HCT116 (cell line): ENCODE measurements around the gene ITGAE. TPM values are rescaled to one million over a fixed set of nuclear protein-coding genes. Genes with fewer than 3 reads are reported as not detected.

Experiments
- ATAC-seq: fragments of 200-7000 bp; cut with Tn5 transposase; 2 replicates; pipeline ENCODE4 v1.9.1; 2020; ENCODE audit warnings: mild to moderate bottlenecking, moderate library complexity
- BruUV-seq: library from RNA; stranded (reverse); fragments of 400-500 nt; replicated peaks from 2 replicates; lab custom pipeline; 2021; lab: Mats Ljungman, UMichigan
- CTCF ChIA-PET: fragments of 300-600 bp; sonication (Branson Sonifier 250); formaldehyde crosslinking; loops from one replicate; lab custom pipeline; 2021; ENCODE audit warnings: antibody characterized with exemption; lab: Charles Lee
- POLR2A ChIA-PET: fragments of 300-600, 350-600 bp; sonication (Branson Sonifier 250); formaldehyde crosslinking; loops from one replicate; lab custom pipeline; 2021; ENCODE audit warnings: antibody characterized with exemption; lab: Charles Lee
- RAD21 ChIA-PET, 2 experiments: fragments of 300-600 bp; sonication (Branson Sonifier 250); formaldehyde crosslinking; loops; one replicate each; lab custom pipeline; 2023; ENCODE audit warnings: low total read pairs in 2 of 2; ENCODE audit not compliant: uncharacterized antibody in 2 of 2, unreplicated experiment in 2 of 2, low non-redundant PET in 1 of 2; lab: Charles Lee
- DNase-seq: peaks from one replicate; pipeline ENCODE4 v3.0.0-alpha.2; 2010; ENCODE audit warnings: low read depth, low spot score
- H2AFZ ChIP-seq: fragments of 200-600 bp; shearing (Covaris generic), sonication (generic); 2 replicates; pipeline ENCODE4 v1.6.1; 2017; ENCODE audit warnings: low read depth, mixed run types, mixed read lengths, antibody characterized with exemption, low read length; ENCODE audit not compliant: poor library complexity, severe bottlenecking
- H3K27ac ChIP-seq: 2 replicates; pipeline ENCODE4 v1.5.1; 2012; ENCODE audit warnings: low read depth, low read length
- H3K27me3 ChIP-seq: fragments of 200-600 bp; sonication (generic); 2 replicates; pipeline ENCODE4 v1.6.1; 2016; ENCODE audit warnings: mixed run types, low read length, mixed read lengths; ENCODE audit not compliant: insufficient read depth
- H3K36me3 ChIP-seq, 2 experiments: fragments of 200-500 bp in 1 of 2; fragments of 200-600 bp in 1 of 2; sonication (Bioruptor generic) in 1 of 2; sonication (generic) in 1 of 2; 2 replicates each; pipeline versions ENCODE4 v1.5.1 to v1.6.1; 2014 to 2016; ENCODE audit warnings: low read length in 2 of 2, inconsistent platforms in 1 of 2, mixed read lengths in 1 of 2, mixed run types in 1 of 2; ENCODE audit not compliant: insufficient read depth in 2 of 2, control insufficient read depth in 1 of 2
- H3K4me1 ChIP-seq, 2 experiments: fragments of 200-600 bp in 1 of 2; sonication (generic) in 1 of 2; 2 replicates each; pipeline versions ENCODE4 v1.5.1 to v1.6.1; 2012 to 2017; ENCODE audit warnings: low read length in 2 of 2, inconsistent platforms in 1 of 2, mild to moderate bottlenecking in 1 of 2, mixed read lengths in 1 of 2, mixed run types in 1 of 2, moderate library complexity in 1 of 2; ENCODE audit not compliant: insufficient read depth in 2 of 2, control insufficient read depth in 1 of 2
- H3K4me2 ChIP-seq: fragments of 200-600 bp; sonication (generic); 2 replicates; pipeline ENCODE4 v1.6.1; 2017; ENCODE audit warnings: mixed run types, low read length, mixed read lengths
- H3K4me3 ChIP-seq, 2 experiments: fragments of 200-600 bp in 1 of 2; sonication (generic) in 1 of 2; replicated peaks in 1 of 2; 2 replicates each; pipeline ENCODE4 v1.5.1; 2011 to 2016; ENCODE audit warnings: low read length in 2 of 2, control low read depth in 1 of 2, low read depth in 1 of 2, mild to moderate bottlenecking in 1 of 2, mixed read lengths in 1 of 2, mixed run types in 1 of 2
- H3K79me2 ChIP-seq: fragments of 200-600 bp; sonication (generic); 2 replicates; pipeline ENCODE4 v1.6.1; 2017; ENCODE audit warnings: mild to moderate bottlenecking, mixed run types, low read length, moderate library complexity, mixed read lengths; ENCODE audit not compliant: insufficient read depth
- H3K9ac ChIP-seq: fragments of 200-600 bp; sonication (generic); 2 replicates; pipeline ENCODE4 v1.6.1; 2016; ENCODE audit warnings: low read length, mixed read lengths
- H3K9me2 ChIP-seq: fragments of 200-600 bp; sonication (generic), shearing (Covaris generic); 2 replicates; pipeline ENCODE4 v1.6.1; 2017; ENCODE audit warnings: mixed run types, mild to moderate bottlenecking, moderate library complexity; ENCODE audit not compliant: insufficient read depth
- H3K9me3 ChIP-seq, 2 experiments: fragments of 200-500 bp in 1 of 2; fragments of 200-600 bp in 1 of 2; sonication (Bioruptor generic) in 1 of 2; sonication (generic) in 1 of 2; 2 replicates each; pipeline ENCODE4 v1.6.1; 2014 to 2017; ENCODE audit warnings: low read length in 2 of 2, mixed read lengths in 2 of 2, inconsistent platforms in 1 of 2, low read depth in 1 of 2, mild to moderate bottlenecking in 1 of 2, mixed run types in 1 of 2, moderate library complexity in 1 of 2; ENCODE audit not compliant: control insufficient read depth in 1 of 2, insufficient read depth in 1 of 2
- H4K20me1 ChIP-seq: fragments of 200-600 bp; sonication (generic), shearing (Covaris generic); 2 replicates; pipeline ENCODE4 v1.6.1; 2017; ENCODE audit warnings: mixed run types, mild to moderate bottlenecking, moderate library complexity; ENCODE audit not compliant: insufficient read depth
- ATF3 ChIP-seq: IDR thresholded peaks from 2 replicates; pipeline ENCODE4 v1.6.1; 2012
- CTCF ChIP-seq, 3 experiments: fragments of 200-600 bp in 1 of 3; sonication (generic) in 1 of 3; IDR thresholded peaks in 2 of 3; conservative IDR thresholded peaks in 1 of 3; 2 replicates each; pipeline ENCODE4 v1.5.1; 2012 to 2017; ENCODE audit warnings: low read depth in 2 of 3, low read length in 2 of 3, antibody characterized with exemption in 1 of 3, borderline replicate concordance in 1 of 3, control low read depth in 1 of 3, mild to moderate bottlenecking in 1 of 3, mixed read lengths in 1 of 3, mixed run types in 1 of 3, moderate library complexity in 1 of 3; ENCODE audit not compliant: insufficient read depth in 1 of 3
- EGR1 ChIP-seq: IDR thresholded peaks from 2 replicates; pipeline ENCODE4 v1.6.1; 2012; ENCODE audit warnings: low read depth
- ELF1 ChIP-seq: IDR thresholded peaks from 2 replicates; pipeline ENCODE4 v1.6.1; 2012; ENCODE audit warnings: low read depth, borderline replicate concordance
- EZH2 ChIP-seq: fragments of 200-600 bp; sonication (generic); IDR thresholded peaks from 2 replicates; pipeline ENCODE4 v1.6.1; 2017; ENCODE audit warnings: antibody characterized with exemption, mixed run types
- FOSL1 ChIP-seq: IDR thresholded peaks from 2 replicates; pipeline ENCODE4 v1.6.1; 2012; ENCODE audit warnings: low read depth
- JUND ChIP-seq: IDR thresholded peaks from 2 replicates; pipeline ENCODE4 v1.6.1; 2012
- MAX ChIP-seq: IDR thresholded peaks from 2 replicates; pipeline ENCODE4 v1.6.1; 2012
- POLR2AphosphoS5 ChIP-seq: IDR thresholded peaks from 2 replicates; pipeline ENCODE4 v1.6.1; 2011; ENCODE audit warnings: mild to moderate bottlenecking, low read depth, low read length, moderate library complexity
- REST ChIP-seq: IDR thresholded peaks from 2 replicates; pipeline ENCODE4 v1.6.1; 2012; ENCODE audit warnings: low read depth
- SIN3A ChIP-seq: IDR thresholded peaks from 2 replicates; pipeline ENCODE4 v1.6.1; 2012; ENCODE audit warnings: low read depth
- SP1 ChIP-seq: IDR thresholded peaks from 2 replicates; pipeline ENCODE4 v1.6.1; 2012; ENCODE audit warnings: low read depth
- TCF7L2 ChIP-seq: IDR thresholded peaks from 2 replicates; pipeline ENCODE4 v1.7.0; 2011; ENCODE audit warnings: borderline replicate concordance, inconsistent platforms; ENCODE audit not compliant: insufficient read depth, insufficient read length; ENCODE audit errors: extremely low read depth
- YY1 ChIP-seq: IDR thresholded peaks from 2 replicates; pipeline ENCODE4 v1.6.1; 2011; ENCODE audit warnings: low read length, low read depth, moderate library complexity, mild to moderate bottlenecking; ENCODE audit not compliant: insufficient replicate concordance; ENCODE audit errors: extremely low read depth
- intact Hi-C: fragments of 100-400 bp; cut with micrococcal nuclease; formaldehyde crosslinking; loops from 2 replicates; pipeline ENCODE4 v1.10.0; 2022
- total RNA-seq: library from RNA; stranded (reverse); gene quantifications from one replicate; pipeline ENCODE4 v1.2.1, GENCODE V29; 2021; ENCODE audit not compliant: unreplicated experiment

ITGAE gene
- total RNA-seq, 1 experiment from 2014 or later = 19.9 TPM

GRCh38 chr17:3730881-3731429 is 70.0 kb downstream of the ITGAE start:
- H3K9me3 ChIP-seq = no peaks in the 10 kb centered on the region
- no TSS peak for BruUV-seq
- H3K27ac ChIP-seq = no peak overlapping the region
- H2AFZ ChIP-seq = no peak overlapping the region
- intact Hi-C loops = loop anchor here (10.0 kb wide), 1 partner anchor 344 kb away; no protein-coding TSS in a partner anchor
- no peaks in the 10 kb centered on the region for H3K9me2 ChIP-seq
- ChIA-PET POLR2A (no interaction called here), CTCF (no interaction called here), RAD21 (no interaction called here)
- peaks cover under 1% of the 10 kb centered on the region; the same call in 1 of the 2 replicates for H4K20me1 ChIP-seq
- no peaks in the 10 kb centered on the region for H3K4me1 ChIP-seq
- no peak overlapping the region for H3K9ac ChIP-seq
- no peak overlapping the region for H3K4me2 ChIP-seq
- ATAC-seq (no peak), DNase-seq (no peak)
- no peaks in the 10 kb centered on the region for H3K27me3 ChIP-seq
- no peak overlapping the region for H3K4me3 ChIP-seq
- H3K79me2 ChIP-seq = peaks cover 17% of the 10 kb centered on the region
- no peak for TF ChIP-seq TCF7L2
- TF ChIP-seq SIN3A = no peak
- TF ChIP-seq MAX = no peak
- TF ChIP-seq CTCF (IDR thresholded peaks at IDR 0.05 in 2 of 3, conservative IDR thresholded peaks at IDR 0.05 in 1 of 3; ENCODE audit: borderline replicate concordance in 1 of 3, insufficient read depth in 1 of 3, low read depth in 2 of 3, low read length in 2 of 3) = no peak
- no peak for TF ChIP-seq FOSL1
- TF ChIP-seq ELF1 = no peak
- no peak for TF ChIP-seq ATF3
- no peak for TF ChIP-seq EZH2
- TF ChIP-seq POLR2AphosphoS5 = no peak
- no peak for TF ChIP-seq EGR1
- no peak for TF ChIP-seq YY1
- TF ChIP-seq REST = no peak
- TF ChIP-seq SP1 = no peak
- TF ChIP-seq JUND = no peak
- H3K36me3 ChIP-seq = peaks cover 2 to 16% of the 10 kb centered on the region in 2 experiments; a peak in 1 of 4 replicates
